Measurements from ENCODE around the gene STX17. TPM values are rescaled to one million over a fixed set of nuclear protein-coding genes. Genes with fewer than 3 reads are reported as not detected.

Gene STX17
- polyA plus RNA-seq, 1 experiment: 16.7 TPM

GRCh38 chr9:99881769-99882168 lies 24.7 kb upstream of the STX17 start:
- H3K4me3 ChIP-seq (ENCODE audit: low read depth, low read length): no peak overlapping the region
- POLR2A ChIA-PET: no interaction called here
- no peaks in the 10 kb centered on the region for H3K27me3 ChIP-seq (ENCODE audit: control insufficient read depth, insufficient read depth, low read length)
- H3K9me3 ChIP-seq (ENCODE audit: control insufficient read depth, insufficient read depth, low read length): no peaks in the 10 kb centered on the region
- TF ChIP-seq CTCF (IDR thresholded peaks at IDR 0.05; ENCODE audit: low read depth, low read length): no peak
- CTCF ChIA-PET: no interaction called here
- DNase-seq (ENCODE audit: low read depth, low spot score): no peak
- no peak overlapping the region for H3K27ac ChIP-seq (ENCODE audit: low read depth, low read length)

- DNase-seq (ENCODE audit: low read depth, low spot score): no peak
- H3K27me3 ChIP-seq (ENCODE audit: control insufficient read depth, insufficient read depth, low read length): peaks cover 19% of the 10 kb centered on the region
- no peak overlapping the region for H3K27ac ChIP-seq (ENCODE audit: low read depth, low read length)
- no peak overlapping the region for H3K4me3 ChIP-seq (ENCODE audit: low read depth, low read length)
- ChIA-PET POLR2A (no interaction called here), CTCF (no interaction called here)
- no peak for TF ChIP-seq CTCF (IDR thresholded peaks at IDR 0.05; ENCODE audit: low read depth, low read length)
- no peaks in the 10 kb centered on the region for H3K9me3 ChIP-seq (ENCODE audit: control insufficient read depth, insufficient read depth, low read length)
Measured at GRCh38 chr9:99885747-99886146, 20.7 kb upstream of the STX17 start.

- DNase-seq (ENCODE audit: low read depth, low spot score): no peak
- Histone ChIP-seq H3K27ac (ENCODE audit: low read depth, low read length) (no peak overlapping the region), H3K4me3 (ENCODE audit: low read depth, low read length) (no peak overlapping the region), H3K9me3 (ENCODE audit: control insufficient read depth, insufficient read depth, low read length) (no peaks in the 10 kb centered on the region), H3K27me3 (ENCODE audit: control insufficient read depth, insufficient read depth, low read length) (peaks cover 32% of the 10 kb centered on the region)
- TF ChIP-seq CTCF (IDR thresholded peaks at IDR 0.05; ENCODE audit: low read depth, low read length): no peak
- ChIA-PET CTCF (no interaction called here), POLR2A (no interaction called here)
Measured at GRCh38 chr9:99889120-99889519, 17.3 kb upstream of the STX17 start.

- no peak overlapping the region for H3K27ac ChIP-seq (ENCODE audit: low read depth, low read length)
- TF ChIP-seq CTCF (IDR thresholded peaks at IDR 0.05; ENCODE audit: low read depth, low read length): no peak
- no peaks in the 10 kb centered on the region for H3K9me3 ChIP-seq (ENCODE audit: control insufficient read depth, insufficient read depth, low read length)
- ChIA-PET CTCF (no interaction called here), POLR2A (no interaction called here)
- no peak for DNase-seq (ENCODE audit: low read depth, low spot score)
- H3K27me3 ChIP-seq (ENCODE audit: control insufficient read depth, insufficient read depth, low read length): peaks cover 41% of the 10 kb centered on the region
- no peak overlapping the region for H3K4me3 ChIP-seq (ENCODE audit: low read depth, low read length)
Measured at GRCh38 chr9:99894826-99895225, 11.6 kb upstream of the STX17 start.

GRCh38 chr9:99895510-99895909 lies 10.9 kb upstream of the STX17 start:
- no peak for DNase-seq (ENCODE audit: low read depth, low spot score)
- POLR2A ChIA-PET: no interaction called here
- TF ChIP-seq CTCF (IDR thresholded peaks at IDR 0.05; ENCODE audit: low read depth, low read length): no peak
- no peak overlapping the region for H3K4me3 ChIP-seq (ENCODE audit: low read depth, low read length)
- CTCF ChIA-PET: no interaction called here
- no peak overlapping the region for H3K27ac ChIP-seq (ENCODE audit: low read depth, low read length)
- H3K9me3 ChIP-seq (ENCODE audit: control insufficient read depth, insufficient read depth, low read length): no peaks in the 10 kb centered on the region
- peaks cover 40% of the 10 kb centered on the region for H3K27me3 ChIP-seq (ENCODE audit: control insufficient read depth, insufficient read depth, low read length)
